Subcutaneous abdominal adipose tissue (tissue), 5 donors: ENCODE results near the gene INO80D.
"Not testable (repeated sequence)": the region's sequence is repeated elsewhere in the genome, so short reads cannot be mapped to it uniquely, and the experiment has no call there.

Experiments
- H3K27ac ChIP-seq: one replicate; pipeline ENCODE4 v1.7.0; 2013; ENCODE audit warnings: low read depth, mild to moderate bottlenecking, inconsistent platforms, low read length, moderate library complexity
- H3K27me3 ChIP-seq, 5 donors: one replicate each; pipeline ENCODE4 v1.7.0; 2013; ENCODE audit warnings: low read length in 5 of 5, inconsistent platforms in 1 of 5; ENCODE audit not compliant: control insufficient read depth in 5 of 5, insufficient read depth in 4 of 5
- H3K36me3 ChIP-seq, 5 donors: one replicate each; pipeline ENCODE4 v1.7.0; 2013; ENCODE audit warnings: low read length in 5 of 5; ENCODE audit not compliant: control insufficient read depth in 5 of 5, insufficient read depth in 5 of 5
- H3K4me1 ChIP-seq, 5 donors: one replicate each; pipeline ENCODE4 v1.7.0; 2013; ENCODE audit warnings: low read length in 5 of 5, mild to moderate bottlenecking in 3 of 5, moderate library complexity in 1 of 5; ENCODE audit not compliant: control insufficient read depth in 5 of 5, insufficient read depth in 5 of 5
- H3K4me3 ChIP-seq, 5 donors: one replicate each; pipeline ENCODE4 v1.7.0; 2013; ENCODE audit warnings: low read length in 5 of 5, low read depth in 1 of 5
- H3K9ac ChIP-seq, 5 donors: one replicate each; pipeline ENCODE4 v1.7.0; 2013; ENCODE audit warnings: low read length in 5 of 5, mild to moderate bottlenecking in 4 of 5, moderate library complexity in 3 of 5
- H3K9me3 ChIP-seq, 5 donors: one replicate each; pipeline ENCODE4 v1.7.0; 2013; ENCODE audit warnings: low read length in 5 of 5; ENCODE audit not compliant: control insufficient read depth in 5 of 5
- donor health status: healthy.
- donor health status: healthy.
- donor health status: healthy.
- donor health status: healthy.
- donor health status: healthy.

Gene INO80D

GRCh38 chr2:206084870-206085741 lies 868 bp downstream of the INO80D start:
- H3K4me1 ChIP-seq: peaks cover 3 to 22% (median 17%) of the 10 kb centered on the region in 5 donors
- H3K4me3 ChIP-seq: peak overlapping the region; percentile 80 to 86 (median 84)
- peaks cover 0 to 2% (median 0%) of the 10 kb centered on the region in 5 donors for H3K36me3 ChIP-seq
- H3K27me3 ChIP-seq: no peaks in the 10 kb centered on the region
- peak overlapping the region; percentile 99 for H3K27ac ChIP-seq
- H3K9me3 ChIP-seq: no peaks in the 10 kb centered on the region
- H3K9ac ChIP-seq: peak overlapping the region; percentile 96 to 99 (median 99)

DNA sequence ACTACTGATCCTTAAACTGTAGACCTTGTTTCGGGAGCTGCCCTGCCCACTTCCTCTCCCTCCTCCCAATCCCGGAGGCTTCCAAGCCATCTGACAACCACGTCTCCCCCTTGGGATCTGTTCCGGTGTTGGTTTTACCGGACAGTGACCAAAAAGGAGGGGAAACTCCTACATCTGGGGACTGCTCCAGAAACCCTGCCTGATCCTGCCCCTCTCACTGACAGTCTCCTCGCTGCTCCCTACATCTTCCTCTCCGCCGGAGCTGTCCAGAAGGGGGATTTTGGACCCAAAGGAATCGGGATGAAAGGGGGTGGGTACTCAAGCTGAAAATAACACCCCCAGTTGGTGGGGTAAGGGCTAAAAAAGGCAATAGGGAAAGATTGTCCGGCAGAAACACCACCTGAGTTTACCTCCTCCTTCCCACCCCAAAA lies 1.5 kb downstream of the INO80D start:
- Histone ChIP-seq H3K27ac (peak overlapping the region; percentile 99), H3K4me3 (peak overlapping the region; percentile 80 to 86 (median 84)), H3K9ac (peak overlapping the region; percentile 96 to 99 (median 99)), H3K4me1 (peaks cover 3 to 22% (median 20%) of the 10 kb centered on the region in 5 donors), H3K9me3 (no peaks in the 10 kb centered on the region), H3K27me3 (no peaks in the 10 kb centered on the region), H3K36me3 (no peaks in the 10 kb centered on the region)

DNA sequence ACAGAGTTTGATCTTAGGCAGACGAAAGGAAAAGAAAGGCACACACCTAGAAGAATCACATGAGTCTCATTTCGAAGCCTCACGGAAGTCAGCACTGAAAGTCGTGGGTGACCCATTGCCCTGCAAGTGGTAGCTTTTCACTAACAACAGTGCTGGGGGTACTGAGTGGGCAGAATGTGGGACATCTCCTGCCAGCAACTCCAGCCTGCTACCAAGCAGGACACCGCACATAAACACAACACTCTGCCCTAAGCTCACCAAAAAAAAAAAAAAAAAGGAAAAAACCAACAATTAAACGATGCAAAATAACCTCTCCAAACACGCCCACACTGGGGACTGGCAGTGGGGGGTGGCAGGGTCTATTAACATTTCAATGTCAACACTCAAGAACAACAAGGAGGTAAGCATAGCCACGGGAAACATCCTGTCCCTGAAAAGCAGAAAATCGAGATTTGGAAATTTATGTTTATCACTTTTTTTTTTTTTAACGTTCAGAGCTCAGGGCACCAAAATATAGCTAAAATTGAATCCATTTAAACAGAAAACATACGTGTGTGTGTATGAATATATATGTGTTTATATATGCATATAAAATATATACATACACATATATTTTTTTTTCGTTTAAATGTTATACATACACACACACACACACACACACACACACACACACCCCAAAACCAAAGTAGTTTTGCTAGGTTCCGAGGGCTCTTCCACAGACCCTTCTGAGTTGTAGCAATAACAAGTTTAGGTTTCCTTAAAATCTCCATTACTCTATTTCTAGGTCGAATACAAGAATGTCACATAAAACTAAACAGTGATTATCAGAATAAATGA lies 2.2 kb downstream of the INO80D start:
- no peaks in the 10 kb centered on the region for H3K36me3 ChIP-seq
- H3K4me3 ChIP-seq: peak overlapping the region; percentile 80 to 86 (median 84)
- peaks cover 3 to 22% (median 20%) of the 10 kb centered on the region in 5 donors for H3K4me1 ChIP-seq
- H3K27ac ChIP-seq: peak overlapping the region; percentile 99
- H3K9ac ChIP-seq: peak overlapping the region; percentile 96 to 99 (median 99)
- no peaks in the 10 kb centered on the region for H3K9me3 ChIP-seq
- no peaks in the 10 kb centered on the region for H3K27me3 ChIP-seq

GRCh38 chr2:206082298-206082843 lies 3.6 kb downstream of the INO80D start:
- no peaks in the 10 kb centered on the region for H3K27me3 ChIP-seq
- H3K4me1 ChIP-seq: peaks cover 3 to 26% (median 19%) of the 10 kb centered on the region in 5 donors
- H3K36me3 ChIP-seq: no peaks in the 10 kb centered on the region
- H3K9ac ChIP-seq: peak overlapping the region in 1 of 5 donors; percentile 26
- H3K9me3 ChIP-seq: no peaks in the 10 kb centered on the region
- H3K27ac ChIP-seq: peak overlapping the region; percentile 11
- H3K4me3 ChIP-seq: no peak overlapping the region

- Histone ChIP-seq H3K27me3 (no peaks in the 10 kb centered on the region), H3K9me3 (no peaks in the 10 kb centered on the region), H3K36me3 (no peaks in the 10 kb centered on the region), H3K4me3 (no peak overlapping the region), H3K9ac (no peak overlapping the region), H3K4me1 (peaks cover 3 to 18% (median 10%) of the 10 kb centered on the region in 5 donors), H3K27ac (no peak overlapping the region)
Measured at GRCh38 chr2:206080927-206081326, 5.0 kb downstream of the INO80D start.

GRCh38 chr2:206079699-206080465 lies 6.1 kb downstream of the INO80D start:
- H3K27ac ChIP-seq: no peak overlapping the region
- H3K9ac ChIP-seq: peak overlapping the region in 1 of 5 donors; percentile 4
- no peak overlapping the region for H3K4me3 ChIP-seq
- H3K36me3 ChIP-seq: no peaks in the 10 kb centered on the region
- H3K4me1 ChIP-seq: peaks cover 3 to 18% (median 10%) of the 10 kb centered on the region in 5 donors
- H3K9me3 ChIP-seq: no peaks in the 10 kb centered on the region
- no peaks in the 10 kb centered on the region for H3K27me3 ChIP-seq

GRCh38 chr2:206077879-206078278 lies 8.1 kb downstream of the INO80D start:
- H3K4me3 ChIP-seq: not testable (repeated sequence)

DNA sequence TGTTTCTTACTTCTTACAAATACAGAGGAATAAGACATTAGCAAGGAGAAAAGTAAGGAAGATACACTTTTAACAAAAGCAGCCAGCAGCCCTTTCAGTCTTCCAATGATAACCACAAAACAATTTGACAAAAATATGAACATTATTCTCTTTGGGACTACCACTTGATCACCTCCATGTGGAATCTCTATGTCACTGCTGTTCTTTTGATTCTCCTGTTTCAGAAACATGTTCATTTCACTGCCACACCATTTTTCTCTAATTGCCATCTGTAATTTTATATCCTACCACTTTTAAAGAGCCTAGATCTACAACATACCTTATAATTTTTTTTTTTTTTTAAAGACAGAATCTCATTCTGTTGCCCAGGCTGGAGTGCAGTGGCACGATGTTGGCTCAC lies 10.9 kb downstream of the INO80D start:
- Histone ChIP-seq H3K4me1 (peaks cover 0 to 10% (median 5%) of the 10 kb centered on the region in 5 donors), H3K27ac (no peak overlapping the region), H3K9ac (no peak overlapping the region), H3K36me3 (peaks cover 0 to 4% (median 0%) of the 10 kb centered on the region in 5 donors), H3K4me3 (no peak overlapping the region), H3K9me3 (no peaks in the 10 kb centered on the region), H3K27me3 (no peaks in the 10 kb centered on the region)

More at GRCh38 chr2:206077879-206078278, 8.1 kb downstream of the INO80D start:
- H3K9ac ChIP-seq, H3K4me1 ChIP-seq, H3K9me3 ChIP-seq, H3K27ac ChIP-seq, H3K36me3 ChIP-seq, H3K27me3 ChIP-seq: not testable (repeated sequence)

DNA sequence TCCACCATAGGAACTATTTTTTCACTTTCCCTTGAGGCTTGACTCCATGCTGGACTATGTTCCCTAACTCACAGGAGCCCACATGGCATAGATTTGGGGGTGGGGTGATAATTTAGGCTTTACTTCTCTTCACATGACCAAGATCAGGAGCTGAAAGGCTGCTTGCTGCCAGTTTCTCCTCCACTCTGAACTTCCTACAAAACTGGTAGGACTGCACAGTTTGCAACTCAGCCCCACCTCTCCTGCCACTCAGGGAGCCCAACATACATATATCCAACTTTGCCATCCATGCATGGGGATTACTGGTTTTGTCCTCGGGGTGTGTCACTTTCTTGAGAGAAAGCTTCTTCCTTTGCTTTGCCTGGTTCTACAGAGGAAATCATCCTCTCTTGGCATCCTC lies 14.2 kb downstream of the INO80D start:
- no peak overlapping the region for H3K4me3 ChIP-seq
- H3K9me3 ChIP-seq: no peaks in the 10 kb centered on the region
- H3K27ac ChIP-seq: no peak overlapping the region
- H3K27me3 ChIP-seq: no peaks in the 10 kb centered on the region
- peaks cover 0 to 4% (median 0%) of the 10 kb centered on the region in 5 donors for H3K36me3 ChIP-seq
- no peak overlapping the region for H3K9ac ChIP-seq
- H3K4me1 ChIP-seq: peaks cover 0 to 5% (median 0%) of the 10 kb centered on the region in 5 donors
